ENCODE measurements around the gene WFIKKN1. TPM values are rescaled to one million over a fixed set of nuclear protein-coding genes. Genes with fewer than 3 reads are reported as not detected.

Gene WFIKKN1
- total RNA-seq, 1 donor from 2014 or later = 0.56 TPM

GRCh38 chr16:652454-653305 lies 21.9 kb downstream of the WFIKKN1 start:
- TF ChIP-seq CTCF (IDR thresholded peaks at IDR 0.05) = no peak
- Mint-ChIP-seq H3K9me3 (ENCODE audit: unreplicated experiment) (no peaks in the 10 kb centered on the region), H3K4me1 (ENCODE audit: unreplicated experiment) (peaks cover 17% of the 10 kb centered on the region), H3K36me3 (ENCODE audit: unreplicated experiment) (no peaks in the 10 kb centered on the region), H3K27ac (ENCODE audit: unreplicated experiment) (no peak overlapping the region), H3K27me3 (ENCODE audit: unreplicated experiment) (no peaks in the 10 kb centered on the region), H3K4me3 (ENCODE audit: unreplicated experiment) (no peak overlapping the region)
- DNase-seq (ENCODE audit: extremely low spot score, unreplicated experiment) = no peak

- no peak for TF ChIP-seq CTCF (IDR thresholded peaks at IDR 0.05)
- H3K9me3 Mint-ChIP-seq (ENCODE audit: unreplicated experiment) = no peaks in the 10 kb centered on the region
- no peak overlapping the region for H3K4me3 Mint-ChIP-seq (ENCODE audit: unreplicated experiment)
- no peak for DNase-seq (ENCODE audit: extremely low spot score, unreplicated experiment)
- peaks cover 2% of the 10 kb centered on the region for H3K36me3 Mint-ChIP-seq (ENCODE audit: unreplicated experiment)
- H3K4me1 Mint-ChIP-seq (ENCODE audit: unreplicated experiment) = peaks cover 8% of the 10 kb centered on the region
- no peak overlapping the region for H3K27ac Mint-ChIP-seq (ENCODE audit: unreplicated experiment)
- no peaks in the 10 kb centered on the region for H3K27me3 Mint-ChIP-seq (ENCODE audit: unreplicated experiment)
These were observed 23.2 kb downstream of the WFIKKN1 start for GRCh38 chr16:654034-654433.

GRCh38 chr16:657487-657886 lies 26.7 kb downstream of the WFIKKN1 start:
- no peaks in the 10 kb centered on the region for H3K9me3 Mint-ChIP-seq (ENCODE audit: unreplicated experiment)
- DNase-seq (ENCODE audit: extremely low spot score, unreplicated experiment) = no peak
- H3K4me1 Mint-ChIP-seq (ENCODE audit: unreplicated experiment) = peaks cover 5% of the 10 kb centered on the region
- H3K27me3 Mint-ChIP-seq (ENCODE audit: unreplicated experiment) = no peaks in the 10 kb centered on the region
- peaks cover 2% of the 10 kb centered on the region for H3K36me3 Mint-ChIP-seq (ENCODE audit: unreplicated experiment)
- H3K27ac Mint-ChIP-seq (ENCODE audit: unreplicated experiment) = no peak overlapping the region
- H3K4me3 Mint-ChIP-seq (ENCODE audit: unreplicated experiment) = no peak overlapping the region
- no peak for TF ChIP-seq CTCF (IDR thresholded peaks at IDR 0.05)

GRCh38 chr16:658679-659571 lies 28.1 kb downstream of the WFIKKN1 start:
- Mint-ChIP-seq H3K27ac (ENCODE audit: unreplicated experiment) (no peak overlapping the region), H3K9me3 (ENCODE audit: unreplicated experiment) (no peaks in the 10 kb centered on the region), H3K4me1 (ENCODE audit: unreplicated experiment) (peaks cover 5% of the 10 kb centered on the region), H3K36me3 (ENCODE audit: unreplicated experiment) (peaks cover 2% of the 10 kb centered on the region), H3K4me3 (ENCODE audit: unreplicated experiment) (no peak overlapping the region), H3K27me3 (ENCODE audit: unreplicated experiment) (no peaks in the 10 kb centered on the region)
- no peak for TF ChIP-seq CTCF (IDR thresholded peaks at IDR 0.05)
- no peak for DNase-seq (ENCODE audit: extremely low spot score, unreplicated experiment)

- Mint-ChIP-seq H3K9me3 (ENCODE audit: unreplicated experiment) (no peaks in the 10 kb centered on the region), H3K36me3 (ENCODE audit: unreplicated experiment) (peaks cover 2% of the 10 kb centered on the region), H3K4me1 (ENCODE audit: unreplicated experiment) (peaks cover 5% of the 10 kb centered on the region), H3K27ac (ENCODE audit: unreplicated experiment) (no peak overlapping the region), H3K4me3 (ENCODE audit: unreplicated experiment) (no peak overlapping the region), H3K27me3 (ENCODE audit: unreplicated experiment) (no peaks in the 10 kb centered on the region)
- DNase-seq (ENCODE audit: extremely low spot score, unreplicated experiment) = no peak
- TF ChIP-seq CTCF (IDR thresholded peaks at IDR 0.05) = no peak
These were observed 28.8 kb downstream of the WFIKKN1 start for GRCh38 chr16:659618-660017.

Data from osteocyte (in vitro differentiated cells).